NCI-H2196 (cell line): ENCODE data around the gene CEBPG.
A peak's percentile ranks its signal among the peaks of the same experiment; 100 is the strongest.

Experiments
- DNase-seq: peaks from one replicate; lab custom pipeline; 2025; ENCODE audit not compliant: unreplicated experiment; lab: John Stamatoyannopoulos, UW

The CEBPG gene

DNA sequence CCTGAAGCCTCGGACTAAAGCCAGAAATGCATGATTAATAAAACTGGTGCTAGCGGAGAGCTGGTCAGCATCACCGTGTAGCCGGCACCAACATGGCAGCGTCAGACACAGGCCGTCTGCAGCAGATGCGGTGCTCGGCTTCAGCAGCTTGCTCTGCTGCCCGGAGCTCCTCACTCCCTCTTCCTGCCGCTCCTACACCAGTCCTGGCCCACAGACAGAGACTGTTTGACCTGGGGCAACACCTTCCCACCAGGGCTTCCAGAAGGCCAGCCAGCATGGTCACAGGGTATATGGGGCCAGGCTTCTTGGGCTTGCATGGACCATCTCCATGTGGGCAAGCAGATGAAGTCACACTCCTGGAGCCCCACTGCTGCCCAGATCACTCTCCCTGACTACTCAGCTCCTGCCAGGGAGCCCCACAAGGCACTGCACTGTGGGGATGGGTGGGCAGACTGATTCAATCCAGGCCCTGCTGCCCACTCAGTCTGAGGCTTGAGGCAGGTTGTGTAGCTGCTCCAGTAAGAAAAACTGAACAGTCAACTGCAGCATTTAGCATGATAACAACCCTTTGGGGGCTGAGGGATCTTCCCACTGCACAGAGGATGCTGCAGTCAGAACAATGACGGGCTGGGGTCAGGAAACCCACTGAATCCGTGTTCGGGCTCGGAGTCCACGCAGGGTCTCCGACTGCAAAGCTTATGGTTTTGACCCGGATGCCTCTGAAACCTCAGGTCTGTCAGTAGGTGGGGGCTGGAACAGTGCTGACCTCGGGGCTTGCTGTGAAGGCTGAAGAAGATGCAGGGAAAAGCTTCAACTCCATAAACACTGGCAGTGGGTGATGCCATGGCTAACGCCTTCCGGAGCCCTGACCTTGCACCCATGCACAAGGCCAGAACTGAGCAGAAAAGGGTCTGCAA, 45.6 kb downstream of the CEBPG start:
- no peak for DNase-seq

- no peak for DNase-seq
Observed at GRCh38 chr19:33419788-33420130, 46.2 kb downstream of the CEBPG start.

DNA sequence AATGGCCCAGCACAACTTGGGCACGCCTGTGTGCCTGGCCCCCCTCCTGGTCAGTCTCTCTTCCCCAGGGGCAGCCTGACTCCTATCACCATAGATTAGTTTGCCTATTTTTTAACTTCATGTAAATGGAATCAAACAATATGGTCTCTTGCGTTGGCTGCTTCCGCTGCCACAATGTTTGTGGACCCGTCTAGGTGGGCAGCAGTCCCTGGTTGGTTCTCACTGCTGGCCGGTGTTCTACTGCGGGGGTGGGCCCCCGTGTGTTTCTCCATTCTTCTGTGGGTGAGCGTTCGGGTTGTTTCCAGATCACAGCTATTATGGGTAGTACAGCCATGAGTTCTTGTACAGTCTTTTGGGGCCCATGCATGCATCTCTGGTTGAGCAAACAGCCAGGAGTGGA, 47.3 kb downstream of the CEBPG start:
- DNase-seq: no peak

DNA sequence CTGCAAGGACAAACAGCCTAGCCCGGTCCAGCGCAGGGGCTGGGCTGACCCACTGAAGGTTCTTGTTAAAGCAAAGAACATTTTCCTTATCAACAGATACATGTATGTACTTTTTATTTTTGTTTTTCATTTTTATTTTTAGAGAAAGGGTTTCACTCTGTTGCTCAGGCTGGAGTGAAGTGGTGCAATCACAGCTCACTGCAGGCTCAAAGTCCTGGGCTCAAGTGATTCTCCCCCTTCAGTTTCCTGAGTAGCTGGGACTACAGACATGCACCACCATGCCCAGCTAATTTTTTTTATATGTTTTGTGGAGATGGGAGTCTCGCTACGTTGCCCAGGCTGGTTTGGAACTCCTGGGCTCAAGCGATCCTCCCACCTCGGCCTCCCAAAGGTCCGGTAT, 47.9 kb downstream of the CEBPG start:
- no peak for DNase-seq

- DNase-seq: no peak
Observed at GRCh38 chr19:33422369-33423180, 49.1 kb downstream of the CEBPG start.

DNA sequence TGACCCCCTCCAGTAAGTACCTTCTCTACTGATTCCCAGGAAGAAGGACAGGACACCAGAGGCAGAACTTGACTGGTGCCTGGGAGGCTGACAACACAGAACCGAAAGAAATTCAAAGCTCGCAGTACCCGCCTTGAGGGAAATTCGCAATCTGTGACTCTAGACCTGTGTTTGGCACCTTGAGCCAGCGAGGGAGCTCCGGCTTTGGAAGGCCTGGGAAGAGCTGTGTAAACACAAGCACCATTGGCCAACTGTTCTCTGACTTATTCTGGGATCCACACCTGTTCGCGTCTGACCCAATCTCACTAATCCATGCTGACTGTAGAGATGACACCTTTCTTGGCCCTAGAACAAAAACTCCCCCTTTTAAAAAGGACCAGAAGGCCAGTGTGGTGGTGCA, 50.7 kb downstream of the CEBPG start:
- no peak for DNase-seq

GRCh38 chr19:33426621-33427361, 53.3 kb downstream of the CEBPG start:
- no peak for DNase-seq

DNA sequence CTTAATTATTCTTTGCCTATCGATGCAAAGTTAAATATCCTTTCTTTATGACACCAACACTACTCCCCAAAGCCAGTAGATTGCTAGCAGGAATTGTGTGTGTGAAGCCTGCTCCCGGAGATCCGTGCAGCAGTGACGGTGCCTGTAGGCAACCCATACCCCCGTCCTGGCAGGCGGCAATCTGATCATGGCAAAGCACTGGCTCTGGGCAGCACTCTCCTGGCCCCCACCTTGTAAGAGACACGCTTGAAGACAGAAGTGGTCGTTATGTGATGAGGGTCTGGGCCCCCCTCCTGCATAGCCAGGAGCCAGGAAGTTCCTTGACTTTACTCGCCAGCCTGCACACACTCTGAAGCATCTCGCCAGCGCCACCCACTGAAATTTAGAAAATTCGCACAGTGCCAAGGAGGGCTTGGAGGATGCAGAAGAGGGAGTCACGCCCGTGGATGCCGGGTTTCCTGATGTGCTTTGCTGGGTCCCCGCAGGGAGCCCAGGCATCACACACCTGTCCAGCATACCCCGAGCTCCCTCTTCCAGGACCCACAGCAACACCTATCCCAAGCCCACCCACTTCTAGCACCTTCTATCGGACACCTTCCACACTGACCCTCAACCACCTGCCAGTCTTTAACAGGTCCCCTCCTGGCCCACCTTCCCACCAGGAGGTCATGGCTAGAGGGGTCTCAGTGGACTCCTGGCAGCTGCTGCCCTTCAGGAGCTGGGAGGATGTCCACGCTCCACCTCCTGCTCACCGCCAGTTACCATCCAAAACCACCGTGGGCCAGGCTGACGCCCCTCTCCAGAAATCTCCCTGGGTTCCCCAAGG, 54.5 kb downstream of the CEBPG start:
- DNase-seq: no peak

GRCh38 chr19:33428627-33429125, 55.2 kb downstream of the CEBPG start:
- no peak for DNase-seq

DNA sequence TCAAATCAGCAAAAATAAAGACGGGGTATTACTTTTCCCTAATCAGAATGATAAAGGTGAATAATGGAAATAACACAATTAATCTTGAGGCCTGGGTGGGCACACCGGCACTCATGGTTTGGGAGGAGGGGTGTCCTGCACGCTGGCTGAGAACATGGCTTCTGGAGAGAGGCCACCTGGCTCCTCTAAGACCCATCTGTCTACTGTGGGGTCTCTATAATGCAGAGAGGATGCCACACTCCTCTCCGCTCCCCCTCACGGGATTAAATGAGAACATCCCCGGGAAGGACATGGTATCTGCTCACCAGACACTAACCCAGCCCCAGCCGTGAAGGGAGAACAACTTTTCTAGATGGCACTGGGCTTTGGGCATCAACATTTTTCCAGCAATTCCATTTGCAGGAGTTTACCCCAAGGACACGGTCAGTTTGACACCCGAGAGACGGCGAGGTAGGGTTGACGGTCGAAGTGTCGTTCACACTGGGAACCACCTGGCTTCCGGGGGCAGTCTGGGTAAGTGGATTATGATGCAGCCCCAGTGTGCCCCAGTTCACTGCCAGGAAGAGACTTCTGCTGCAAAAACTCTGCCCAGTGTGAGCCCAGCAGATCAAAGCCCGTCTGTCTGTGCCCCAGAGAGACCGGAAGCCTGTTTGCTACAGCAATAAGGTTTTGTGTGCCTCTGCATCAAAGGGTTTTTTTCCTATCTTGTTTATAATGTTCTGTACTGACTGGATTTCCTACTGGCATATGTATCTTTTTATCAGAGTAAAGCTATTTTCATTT, 56.6 kb downstream of the CEBPG start:
- DNase-seq: no peak

- DNase-seq: peak; percentile 78
Observed at GRCh38 chr19:33430674-33431277, 57.3 kb downstream of the CEBPG start.

DNA sequence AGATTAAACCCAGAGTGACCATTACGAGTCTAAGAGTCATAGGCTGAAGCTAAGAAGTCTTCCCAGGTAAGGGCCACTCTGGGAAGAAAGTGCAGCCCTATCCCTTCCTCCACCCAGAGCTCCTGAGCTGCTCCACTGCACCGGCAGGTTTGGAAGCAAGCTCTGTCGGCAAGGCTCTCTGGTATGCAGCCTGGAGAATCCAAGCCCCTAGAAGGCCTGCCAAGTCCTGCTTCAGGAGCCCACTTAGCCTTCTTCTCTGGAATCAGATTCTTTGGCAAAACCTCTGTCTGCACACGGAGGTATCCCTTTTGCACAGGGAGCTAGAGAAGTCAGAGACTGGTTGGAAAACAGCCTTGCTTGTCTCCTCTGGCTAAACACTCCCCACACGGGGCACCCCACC, 58.5 kb downstream of the CEBPG start:
- DNase-seq: no peak
